IMR-90 (cell line): ENCODE data around the gene CBL. TPM values are rescaled to one million over a fixed set of nuclear protein-coding genes. Genes with fewer than 3 reads are reported as not detected.

ENCODE experiments used
- ATAC-seq: fragments of 200-7000 bp; cut with Tn5 transposase; 2 replicates; pipeline ENCODE4 v1.9.1; 2020; ENCODE audit warnings: low read depth, mild to moderate bottlenecking, moderate library complexity
- BruUV-seq: library from RNA; stranded (reverse); fragments of 400-500 nt; replicated peaks from 2 replicates; lab custom pipeline; 2021; lab: Mats Ljungman, UMichigan
- CTCF ChIA-PET: fragments of 300-600 bp; formaldehyde crosslinking; extraction: SDS; loops from one replicate; lab custom pipeline; 2021; ENCODE audit warnings: antibody characterized with exemption; lab: Yijun Ruan, JAX
- POLR2A ChIA-PET: fragments of 300-600 bp; sonication (Branson Sonifier 250); formaldehyde crosslinking; loops from one replicate; lab custom pipeline; 2022; ENCODE audit warnings: antibody characterized with exemption; ENCODE audit not compliant: unreplicated experiment; lab: Charles Lee
- DNase-seq: peaks from one replicate; pipeline ENCODE4 v3.0.0; 2013
- H2AFZ ChIP-seq: replicated peaks from 2 replicates; pipeline ENCODE3; 2013; ENCODE audit warnings: low read length, mild to moderate bottlenecking; ENCODE audit not compliant: poor library complexity
- H2AK5ac ChIP-seq: 2 replicates; pipeline ENCODE4 v1.6.1; 2013; ENCODE audit warnings: low read depth, low read length, inconsistent platforms
- H2AK9ac ChIP-seq: replicated peaks from 2 replicates; pipeline ENCODE3; 2013; ENCODE audit warnings: mild to moderate bottlenecking, low read depth, low read length, moderate library complexity; ENCODE audit not compliant: poor library complexity
- H2BK120ac ChIP-seq: 2 replicates; pipeline ENCODE4 v1.6.1; 2013; ENCODE audit warnings: low read depth, low read length, inconsistent platforms
- H2BK15ac ChIP-seq: 3 replicates; pipeline ENCODE4 v1.6.1; 2013; ENCODE audit warnings: low read depth, low read length, inconsistent platforms
- H2BK20ac ChIP-seq: 2 replicates; pipeline ENCODE4 v1.6.1; 2013; ENCODE audit warnings: low read depth, mild to moderate bottlenecking, inconsistent platforms, low read length, moderate library complexity
- H2BK5ac ChIP-seq: 2 replicates; pipeline ENCODE4 v1.6.1; 2013; ENCODE audit warnings: mild to moderate bottlenecking, low read depth, low read length, inconsistent platforms; ENCODE audit not compliant: poor library complexity, severe bottlenecking
- H3K14ac ChIP-seq: replicated peaks from 2 replicates; pipeline ENCODE4 v1.6.1; 2013; ENCODE audit warnings: low read depth, low read length, inconsistent platforms
- H3K18ac ChIP-seq: 2 replicates; pipeline ENCODE4 v1.6.1; 2013; ENCODE audit warnings: low read depth, low read length, control low read depth
- H3K23ac ChIP-seq: 2 replicates; pipeline ENCODE4 v1.6.1; 2013; ENCODE audit warnings: low read depth, low read length, inconsistent platforms
- H3K27ac ChIP-seq: 2 replicates; pipeline ENCODE4 v1.5.1; 2013; ENCODE audit warnings: mild to moderate bottlenecking, control low read depth, low read length; ENCODE audit not compliant: insufficient read depth
- H3K27me3 ChIP-seq: 2 replicates; pipeline ENCODE4 v1.6.1; 2013; ENCODE audit warnings: low read length; ENCODE audit not compliant: control insufficient read depth, insufficient read depth
- H3K36me3 ChIP-seq: 2 replicates; pipeline ENCODE4 v1.6.1; 2013; ENCODE audit warnings: low read length, mixed read lengths; ENCODE audit not compliant: control insufficient read depth, insufficient read depth
- H3K4ac ChIP-seq: 2 replicates; pipeline ENCODE4 v1.6.1; 2013; ENCODE audit warnings: low read depth, low read length, inconsistent platforms
- H3K4me1 ChIP-seq: 2 replicates; pipeline ENCODE4 v1.6.1; 2013; ENCODE audit warnings: low read length, mixed read lengths; ENCODE audit not compliant: control insufficient read depth, insufficient read depth
- H3K4me2 ChIP-seq: 2 replicates; pipeline ENCODE4 v1.6.1; 2013; ENCODE audit warnings: low read depth, mild to moderate bottlenecking, control low read depth, low read length, moderate library complexity
- H3K4me3 ChIP-seq: 2 replicates; pipeline ENCODE4 v1.5.1; 2013; ENCODE audit warnings: low read depth, mild to moderate bottlenecking, control low read depth, low read length, moderate library complexity; ENCODE audit not compliant: insufficient read depth
- H3K56ac ChIP-seq: 2 replicates; pipeline ENCODE4 v1.6.1; 2013; ENCODE audit warnings: low read length, inconsistent platforms; ENCODE audit not compliant: insufficient read depth; ENCODE audit errors: extremely low read depth
- H3K79me1 ChIP-seq, 2 experiments: 2 replicates each; pipeline ENCODE4 v1.6.1; 2013; ENCODE audit warnings: low read length in 2 of 2, inconsistent platforms in 1 of 2, low read depth in 1 of 2
- H3K9ac ChIP-seq: 2 replicates; pipeline ENCODE4 v1.6.1; 2013; ENCODE audit warnings: low read depth, low read length, control low read depth
- H3K9me1 ChIP-seq: 2 replicates; pipeline ENCODE4 v1.6.1; 2013; ENCODE audit warnings: low read length, inconsistent platforms; ENCODE audit not compliant: insufficient read depth
- H3K9me3 ChIP-seq: 2 replicates; pipeline ENCODE4 v1.6.1; 2013; ENCODE audit warnings: low read length; ENCODE audit not compliant: control insufficient read depth, insufficient read depth
- H4K20me1 ChIP-seq: 2 replicates; pipeline ENCODE4 v1.6.1; 2013; ENCODE audit warnings: low read length, inconsistent platforms; ENCODE audit not compliant: insufficient read depth
- H4K5ac ChIP-seq: 2 replicates; pipeline ENCODE4 v1.6.1; 2013; ENCODE audit warnings: mild to moderate bottlenecking, low read depth, low read length, control low read depth
- H4K8ac ChIP-seq, 2 experiments: 2 replicates each; pipeline ENCODE4 v1.6.1; 2013; ENCODE audit warnings: low read depth in 2 of 2, low read length in 2 of 2, control low read depth in 1 of 2, inconsistent platforms in 1 of 2
- H4K91ac ChIP-seq: 2 replicates; pipeline ENCODE4 v1.6.1; 2013; ENCODE audit warnings: low read depth, low read length, inconsistent platforms; ENCODE audit not compliant: insufficient read depth
- BHLHE40 ChIP-seq: fragments of 150-350 bp; IDR thresholded peaks from 2 replicates; pipeline ENCODE4 v1.6.1; 2016; ENCODE audit warnings: mild to moderate bottlenecking, low read depth, low read length
- CEBPB ChIP-seq: IDR thresholded peaks from 2 replicates; pipeline ENCODE4 v1.6.1; 2012; ENCODE audit warnings: low read depth, low read length, improper control_type of control experiment
- CHD1 ChIP-seq: IDR thresholded peaks from 2 replicates; pipeline ENCODE4 v1.6.1; 2012; ENCODE audit warnings: low read depth, low read length, improper control_type of control experiment
- CTCF ChIP-seq: conservative IDR thresholded peaks from 2 replicates; pipeline ENCODE4 v1.5.1; 2012; ENCODE audit warnings: mild to moderate bottlenecking, low read depth, low read length, improper control_type of control experiment
- FOS ChIP-seq: fragments of 150-350 bp; IDR thresholded peaks from 2 replicates; pipeline ENCODE4 v1.6.1; 2016; ENCODE audit warnings: low read depth, low read length
- MAFK ChIP-seq: IDR thresholded peaks from 2 replicates; pipeline ENCODE4 v1.6.1; 2012; ENCODE audit warnings: low read depth, low read length, improper control_type of control experiment
- MAZ ChIP-seq: IDR thresholded peaks from 2 replicates; pipeline ENCODE4 v1.6.1; 2012; ENCODE audit warnings: low read depth, mild to moderate bottlenecking, low read length, improper control_type of control experiment, moderate library complexity, borderline replicate concordance
- MXI1 ChIP-seq: IDR thresholded peaks from 2 replicates; pipeline ENCODE4 v1.6.1; 2012; ENCODE audit warnings: low read depth, mild to moderate bottlenecking, low read length, moderate library complexity, borderline replicate concordance
- NFE2L2 ChIP-seq: fragments of 150-350 bp; IDR thresholded peaks from 2 replicates; pipeline ENCODE4 v1.6.1; 2016; ENCODE audit warnings: low read depth, mild to moderate bottlenecking, low read length
- POLR2A ChIP-seq: IDR thresholded peaks from 2 replicates; pipeline ENCODE4 v1.6.1; 2012; ENCODE audit warnings: mild to moderate bottlenecking, low read depth, low read length
- RAD21 ChIP-seq: IDR thresholded peaks from 2 replicates; pipeline ENCODE4 v1.6.1; 2012; ENCODE audit warnings: low read length, improper control_type of control experiment
- RCOR1 ChIP-seq: IDR thresholded peaks from 2 replicates; pipeline ENCODE4 v1.6.1; 2012; ENCODE audit warnings: mild to moderate bottlenecking, low read length, improper control_type of control experiment; ENCODE audit not compliant: insufficient replicate concordance
- RFX5 ChIP-seq: IDR thresholded peaks from 2 replicates; pipeline ENCODE4 v1.8.0; 2012; ENCODE audit warnings: low read depth, mild to moderate bottlenecking, low read length, moderate library complexity
- SMC3 ChIP-seq: fragments of 150-350 bp; IDR thresholded peaks from 2 replicates; pipeline ENCODE4 v1.6.1; 2016; ENCODE audit warnings: low read depth, mild to moderate bottlenecking, antibody characterized with exemption, low read length, moderate library complexity
- USF2 ChIP-seq: fragments of 150-350 bp; IDR thresholded peaks from 2 replicates; pipeline ENCODE4 v1.6.1; 2017; ENCODE audit warnings: mild to moderate bottlenecking, antibody characterized with exemption, low read length, low read depth
- WGBS, 2 experiments: methylation state at CpG; one replicate each; pipeline versions ENCODE4 v1.1.5 to v1.1.7; 2013; ENCODE audit warnings: missing lambda C conversion rate in 2 of 2; ENCODE audit not compliant: insufficient read length in 1 of 2; ENCODE audit errors: extremely low coverage in 2 of 2; 5-methylcytosine and 5-hydroxymethylcytosine counted together
- dilution Hi-C: fragments of 300-500 bp; cut with HindIII; formaldehyde crosslinking; loops from one replicate; pipeline ENCODE4 v1.14.3; 2018; ENCODE audit warnings: low sequenced_read_pairs; ENCODE audit not compliant: unreplicated experiment
- in situ Hi-C: fragments of 300-500 bp; cut with MboI; formaldehyde crosslinking; loops from 3 replicates; pipeline ENCODE4 v1.14.3; 2019; ENCODE audit warnings: low sequenced_read_pairs, inconsistent platforms, mixed read lengths
- intact Hi-C: fragments of 100-400 bp; cut with micrococcal nuclease; formaldehyde crosslinking; loops from 2 replicates; pipeline ENCODE4 v1.10.0; 2022
- polyA plus RNA-seq, 3 experiments: library from polyadenylated mRNA; depleted of rRNA; stranded (reverse); fragments of >200 nt; gene quantifications; 2 replicates each; pipeline ENCODE4 v1.2.3, GENCODE V29; 2012; ENCODE audit warnings: low replicate concordance in 1 of 3
- total RNA-seq: library from RNA; depleted of rRNA; stranded (reverse); fragments of >200 nt; gene quantifications from 2 replicates; pipeline ENCODE4 v1.2.3, GENCODE V29; 2012
- TF ChIP-seq, protein P1 (sequence below): fragments of 150-350 bp; IDR thresholded peaks from 2 replicates; pipeline ENCODE4 v1.6.1; 2016; ENCODE audit warnings: low read depth, mild to moderate bottlenecking, low read length, moderate library complexity, borderline replicate concordance

The CBL gene
- total and polyA plus RNA-seq, 2 of the 4 experiments (the other 2 are of a cell fraction) = 6.1 to 11.8 TPM

- no peak overlapping the region for H3K27ac ChIP-seq
- H3K56ac ChIP-seq = no peak overlapping the region
- no peak overlapping the region for H2BK120ac ChIP-seq
- DNase-seq (no peak), ATAC-seq (no peak)
- peaks cover 22 to 23% of the 10 kb centered on the region in 2 experiments; a peak in 3 of 4 replicates for H3K79me1 ChIP-seq
- no peak overlapping the region for H3K4me2 ChIP-seq
- H3K14ac ChIP-seq = no peak overlapping the region
- H2BK5ac ChIP-seq = no peak overlapping the region
- H3K4me1 ChIP-seq = no peaks in the 10 kb centered on the region
- no peak overlapping the region for H3K18ac ChIP-seq
- H3K36me3 ChIP-seq = peaks cover 35% of the 10 kb centered on the region
- no peak overlapping the region for H2BK20ac ChIP-seq
- dilution Hi-C loops = no loop called here
- ChIA-PET CTCF (interaction anchor here (0.6 kb wide), 1 partner anchor 131 kb away, joined by 3 read pairs; no protein-coding TSS in a partner anchor), POLR2A (no interaction called here)
- no peak overlapping the region for H3K4ac ChIP-seq
- no peak overlapping the region for H3K9ac ChIP-seq
- in situ Hi-C loops = no loop called here
- no peaks in the 10 kb centered on the region for H4K20me1 ChIP-seq
- 88% methylated on average over 5 of the region's 10 CpGs; no CpG with 5 or more reads in 1 of the 2 experiments for WGBS, 2 experiments
- H2AK5ac ChIP-seq = no peak overlapping the region
- H3K9me3 ChIP-seq = peaks cover 9% of the 10 kb centered on the region
- no peak overlapping the region for H2AK9ac ChIP-seq
- H4K91ac ChIP-seq = no peak overlapping the region
- H3K23ac ChIP-seq = no peak overlapping the region
- H2AFZ ChIP-seq = no peak overlapping the region
- H2BK15ac ChIP-seq = no peak overlapping the region
- H3K4me3 ChIP-seq = no peak overlapping the region
- no TSS peak for BruUV-seq
- H4K5ac ChIP-seq = no peak overlapping the region
- intact Hi-C loops = no loop called here
- H3K27me3 ChIP-seq = no peaks in the 10 kb centered on the region
- no peaks in the 10 kb centered on the region for H3K9me1 ChIP-seq
- no peak for TF ChIP-seq SMC3
- no peak for TF ChIP-seq POLR2A
- TF ChIP-seq FOS = no peak
- no peak for TF ChIP-seq RCOR1
- TF ChIP-seq USF2 = no peak
- no peak for TF ChIP-seq CEBPB
- no peak for TF ChIP-seq BHLHE40
- TF ChIP-seq RAD21 = no peak
- no peak for TF ChIP-seq MAFK
- TF ChIP-seq NFE2L2 = no peak
- no peak for TF ChIP-seq MXI1
- no peak for TF ChIP-seq CTCF
- no peak for TF ChIP-seq RFX5
- TF ChIP-seq CHD1 = no peak
- TF ChIP-seq, protein P1, sequence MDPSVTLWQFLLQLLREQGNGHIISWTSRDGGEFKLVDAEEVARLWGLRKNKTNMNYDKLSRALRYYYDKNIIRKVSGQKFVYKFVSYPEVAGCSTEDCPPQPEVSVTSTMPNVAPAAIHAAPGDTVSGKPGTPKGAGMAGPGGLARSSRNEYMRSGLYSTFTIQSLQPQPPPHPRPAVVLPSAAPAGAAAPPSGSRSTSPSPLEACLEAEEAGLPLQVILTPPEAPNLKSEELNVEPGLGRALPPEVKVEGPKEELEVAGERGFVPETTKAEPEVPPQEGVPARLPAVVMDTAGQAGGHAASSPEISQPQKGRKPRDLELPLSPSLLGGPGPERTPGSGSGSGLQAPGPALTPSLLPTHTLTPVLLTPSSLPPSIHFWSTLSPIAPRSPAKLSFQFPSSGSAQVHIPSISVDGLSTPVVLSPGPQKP = no peak
- TF ChIP-seq MAZ = no peak
- H4K8ac ChIP-seq = no peak overlapping the region
Observed at GRCh38 chr11:119290894-119291497, 84.9 kb downstream of the CBL start.
